Stimulated activated CD8-positive, alpha-beta memory T cell treated with anti-CD3 and anti-CD28 coated beads, Interleukin-2, amount 100 ng/mL, for 1 hour (primary cell): ENCODE results near the gene CDH23.
"Not testable (repeated sequence)": the region's sequence is repeated elsewhere in the genome, so short reads cannot be mapped to it uniquely, and the experiment has no call there.

ENCODE experiments used
- DNase-seq, 2 donors: peaks; one replicate each; pipeline ENCODE4 v3.0.0-alpha.2; 2020; ENCODE audit warnings: low read depth in 2 of 2

CDH23 gene

GRCh38 chr10:71396711-71397295 is at the start of gene CDH23:
Gene CDH23, plus strand, starts transcription at chr10:71396920. Its CDS starts 42,912 bp downstream, at chr10:71439832.
- DNase-seq, result no peak

DNA sequence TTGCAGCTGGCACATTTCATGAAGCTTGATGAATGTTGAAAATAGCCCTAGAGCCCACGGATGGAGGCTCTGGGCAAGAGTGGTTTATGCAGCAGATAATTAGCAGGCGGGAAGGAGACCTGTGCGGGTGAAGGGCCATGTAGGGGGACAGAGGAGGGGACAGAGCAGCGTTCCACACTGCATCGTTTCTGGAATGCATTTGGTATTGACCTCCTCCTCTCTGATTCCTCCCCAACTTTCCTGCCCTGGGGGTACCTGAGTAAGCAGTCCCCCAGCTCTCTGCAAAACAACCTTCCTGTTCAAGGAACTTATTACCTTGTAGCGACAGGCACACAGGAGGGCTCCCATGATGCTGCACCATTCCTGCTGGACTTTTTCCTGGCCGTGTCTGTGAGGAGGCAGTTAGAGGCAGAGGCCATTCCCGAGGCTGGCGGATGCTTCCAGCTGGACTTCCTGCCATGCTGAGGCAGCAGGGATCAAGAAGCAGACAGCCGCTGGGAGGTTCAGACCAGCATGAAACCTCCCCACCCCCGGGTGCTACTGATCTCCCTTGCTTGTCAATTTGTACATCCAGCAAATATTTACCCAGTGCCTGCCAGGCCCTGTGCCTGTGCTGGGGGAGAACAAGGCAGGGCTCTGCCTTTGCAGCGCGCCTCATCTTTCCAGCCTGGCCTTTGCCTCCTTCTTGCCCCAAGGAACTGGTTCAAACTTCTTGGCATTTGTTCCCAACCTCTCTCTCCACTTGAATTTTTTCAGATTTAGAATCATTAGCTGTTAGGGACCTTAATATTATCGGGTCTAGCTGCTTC is 48.9 kb upstream of the CDH23 start:
- DNase-seq, result no peak

DNA sequence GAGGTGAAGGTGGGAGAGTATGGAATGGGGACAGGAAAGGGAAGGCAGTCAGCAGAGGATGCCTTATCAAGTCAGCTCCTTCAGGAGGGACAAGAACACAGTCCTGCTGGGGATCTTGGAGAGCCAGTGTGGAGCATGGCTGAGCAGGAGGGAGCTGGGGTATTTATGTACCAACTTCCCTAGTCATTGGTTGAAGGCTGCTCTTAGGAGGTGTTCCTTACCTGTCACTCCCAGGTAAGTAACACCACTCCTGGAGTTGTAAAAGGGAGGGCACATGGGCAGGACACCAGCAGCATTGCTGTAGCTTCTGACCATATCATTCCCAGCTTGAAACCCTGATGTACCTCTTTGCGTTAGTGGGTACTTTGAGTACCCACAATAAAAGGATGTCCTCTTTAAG is 47.9 kb upstream of the CDH23 start:
- DNase-seq, result no peak

DNA sequence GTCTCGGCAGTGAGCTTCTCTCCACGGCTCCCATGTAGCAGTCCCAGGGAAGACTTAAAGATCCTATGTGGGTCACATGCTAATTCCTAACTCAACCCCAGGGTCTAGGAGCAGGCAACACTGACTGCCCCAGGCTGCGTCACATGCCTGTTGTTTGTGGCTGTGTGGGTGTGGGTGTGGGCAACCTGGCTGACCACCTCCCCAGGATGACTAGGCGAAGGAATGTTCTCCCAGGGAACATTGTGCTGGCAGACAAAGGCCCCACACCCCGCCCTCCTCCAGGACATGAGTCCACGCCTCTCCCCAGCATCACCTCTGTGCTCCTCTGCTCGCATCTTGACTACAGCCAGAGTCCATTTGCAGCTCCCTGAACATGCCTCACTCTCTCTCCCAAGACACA is 47.3 kb upstream of the CDH23 start:
- DNase-seq, result no peak

DNA sequence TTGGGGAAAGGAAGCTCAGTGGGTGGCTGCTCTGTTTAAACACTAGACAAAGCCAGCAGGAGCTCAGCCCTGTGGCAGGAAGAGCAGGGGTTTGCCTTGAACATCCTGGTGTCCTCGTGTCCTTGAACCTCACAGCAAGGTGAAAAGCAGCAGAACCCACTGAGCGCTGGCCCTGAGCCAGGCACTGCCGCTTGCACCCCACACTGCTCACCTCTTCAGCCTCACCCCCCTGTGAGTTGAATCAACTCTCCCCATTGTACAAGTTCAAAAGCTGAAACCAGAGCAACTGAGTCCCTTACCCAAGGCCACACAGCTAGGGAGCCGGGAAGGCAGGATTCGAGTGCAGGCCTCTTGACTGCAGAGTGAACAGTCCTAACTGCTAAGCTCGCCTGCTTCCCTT is 45.6 kb upstream of the CDH23 start:
- no peak for DNase-seq

DNA sequence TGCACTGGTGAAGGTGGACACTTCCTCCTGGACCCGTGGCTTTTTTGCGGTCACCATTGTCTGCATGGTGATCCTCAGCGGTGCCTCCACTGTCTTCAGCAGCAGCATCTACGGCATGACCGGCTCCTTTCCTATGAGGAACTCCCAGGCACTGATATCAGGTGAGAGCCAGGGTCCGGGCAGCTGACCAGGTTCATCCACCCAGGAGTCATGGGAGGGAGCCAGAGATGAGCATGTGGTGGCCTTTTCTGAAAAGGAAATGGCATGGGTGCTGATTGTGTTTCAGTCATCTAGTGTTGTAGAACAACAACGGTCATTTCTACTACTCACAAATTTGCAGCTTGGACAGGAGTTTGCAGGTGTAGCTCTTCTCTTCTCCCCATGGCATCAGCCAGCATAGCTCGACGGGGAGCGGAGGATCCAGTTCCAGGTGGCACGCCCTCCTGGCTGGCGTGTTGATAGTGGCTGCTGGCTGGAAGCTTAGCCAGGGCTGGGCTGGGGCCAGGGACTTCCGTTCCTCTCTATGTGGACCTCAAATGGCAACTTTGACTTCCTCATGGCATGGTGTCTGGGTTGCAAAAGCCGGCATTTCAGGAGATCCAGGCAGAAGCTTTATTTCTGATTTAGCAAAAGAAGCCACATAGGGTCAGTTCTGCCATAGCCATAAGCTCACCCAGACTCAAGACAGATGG is 44.9 kb upstream of the CDH23 start:
- no peak for DNase-seq

GRCh38 chr10:71353639-71354038 is 43.1 kb upstream of the CDH23 start:
- no peak for DNase-seq

GRCh38 chr10:71354776-71355175 is 41.9 kb upstream of the CDH23 start:
- no peak for DNase-seq

DNA sequence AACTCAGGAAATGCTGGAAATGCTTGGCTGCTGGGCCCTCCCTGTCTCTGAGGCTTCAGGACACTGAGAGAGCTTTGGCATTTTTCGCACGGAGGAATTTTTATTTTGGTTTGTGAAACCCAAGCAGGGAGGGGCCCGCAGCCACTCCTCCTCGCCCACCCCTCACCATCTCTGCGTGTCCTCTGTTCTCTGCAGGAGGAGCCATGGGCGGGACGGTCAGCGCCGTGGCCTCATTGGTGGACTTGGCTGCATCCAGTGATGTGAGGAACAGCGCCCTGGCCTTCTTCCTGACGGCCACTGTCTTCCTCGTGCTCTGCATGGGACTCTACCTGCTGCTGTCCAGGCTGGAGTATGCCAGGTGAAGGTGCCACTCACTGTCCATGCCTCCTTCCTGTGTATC is 40.8 kb upstream of the CDH23 start:
- DNase-seq, result no peak

DNA sequence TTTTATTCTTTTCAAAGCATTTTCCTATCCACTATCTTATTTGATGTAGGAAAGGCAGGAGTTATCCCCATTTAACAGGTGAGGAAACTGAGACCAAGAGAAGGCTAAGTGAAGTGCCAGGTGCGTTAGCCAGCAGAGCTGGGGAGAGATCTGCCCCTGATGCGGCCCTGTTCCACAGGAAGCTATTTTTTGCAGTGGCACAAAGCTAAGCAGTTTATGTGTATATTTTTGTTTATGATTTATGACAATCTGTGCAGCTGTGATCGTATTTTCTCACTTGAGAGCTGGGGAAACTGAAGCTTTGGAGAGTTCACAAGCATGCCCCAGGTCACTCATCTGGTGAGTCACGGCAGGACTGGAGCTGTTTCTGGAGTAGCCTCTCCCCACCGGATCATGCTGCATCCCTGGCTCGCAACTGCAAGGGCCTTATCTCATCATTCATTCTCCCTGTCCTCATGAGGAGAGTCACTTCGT is 38.9 kb upstream of the CDH23 start:
- DNase-seq, result no peak

DNA sequence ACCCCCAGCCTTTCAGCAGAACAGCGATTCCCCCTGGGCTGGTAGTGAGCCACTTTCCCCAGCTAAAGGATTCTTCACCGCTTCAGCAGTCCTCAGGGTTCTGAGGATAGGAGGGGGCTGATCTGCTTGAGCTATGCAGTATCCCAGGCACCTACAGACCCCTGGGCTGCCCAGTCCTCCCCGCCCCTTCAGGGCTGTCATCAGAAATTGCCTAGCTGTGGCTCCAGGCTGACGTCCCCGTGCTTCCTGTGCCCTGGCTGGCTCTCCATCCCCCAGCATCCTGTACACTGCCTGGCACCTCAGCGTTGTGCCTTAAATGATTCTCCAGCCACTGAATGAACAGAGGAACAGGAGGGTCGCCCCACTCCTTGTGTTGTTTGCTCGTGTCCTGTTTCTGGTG is 38.4 kb upstream of the CDH23 start:
- DNase-seq, result no peak

DNA sequence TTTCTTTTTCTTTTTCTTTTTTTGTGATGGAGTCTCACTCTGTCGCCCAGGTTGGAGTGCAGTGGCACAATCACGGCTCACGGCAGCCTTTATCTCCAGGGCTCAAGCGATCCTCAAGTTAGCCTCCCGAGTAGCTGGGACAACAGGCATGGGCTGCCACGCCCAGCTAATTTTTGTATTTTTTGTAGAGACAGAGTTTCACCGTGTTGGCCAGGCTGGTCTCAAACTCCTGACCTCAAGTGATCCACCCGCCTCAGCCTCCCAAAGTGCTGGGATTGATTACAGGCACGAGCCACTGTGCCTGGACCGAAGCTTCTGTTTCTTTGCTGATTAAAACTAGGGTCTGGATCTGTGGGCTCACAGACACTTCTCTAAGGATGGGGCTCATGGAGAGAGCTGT is 37.8 kb upstream of the CDH23 start:
- DNase-seq, result not testable (repeated sequence)

DNA sequence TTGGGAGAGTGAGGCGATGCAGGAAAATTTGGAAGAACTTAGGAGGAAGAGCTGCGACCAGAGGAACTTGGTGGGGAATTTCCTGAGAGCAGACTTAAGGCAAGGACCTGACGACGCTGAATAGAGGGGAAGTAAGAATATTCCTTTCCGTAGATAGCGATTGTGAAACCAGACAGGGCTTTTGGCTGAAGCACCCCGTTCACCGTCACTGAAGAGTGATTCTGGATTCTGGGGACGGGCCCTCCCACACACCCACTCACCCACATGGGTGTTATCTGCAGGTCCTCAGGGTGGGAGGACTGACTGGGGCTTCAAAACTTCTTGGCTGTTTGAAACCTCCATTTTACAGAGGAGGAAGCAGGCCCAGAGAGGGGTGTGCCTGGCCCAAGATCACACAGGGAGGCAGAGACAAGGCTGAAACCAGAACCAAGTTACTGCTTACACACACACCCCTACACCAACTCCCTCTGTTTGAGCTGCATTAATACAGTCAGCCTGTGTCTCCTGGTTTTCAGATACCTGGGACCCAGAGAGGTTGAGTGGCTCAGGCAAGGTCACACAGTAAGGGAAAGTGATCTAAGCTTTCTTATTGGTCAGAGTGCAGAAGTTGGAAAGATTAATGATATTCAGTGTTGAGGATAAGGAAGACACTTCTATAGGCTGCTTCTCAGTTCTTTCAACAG is 37.2 kb upstream of the CDH23 start:
- DNase-seq, result no peak

GRCh38 chr10:71360735-71361134 is 36.0 kb upstream of the CDH23 start:
- DNase-seq, result no peak

- DNase-seq, result no peak
Observed at GRCh38 chr10:71361581-71361980, 35.1 kb upstream of the CDH23 start.

- no peak for DNase-seq
Observed at GRCh38 chr10:71362141-71362540, 34.6 kb upstream of the CDH23 start.

GRCh38 chr10:71363936-71364335 is 32.8 kb upstream of the CDH23 start:
- DNase-seq, result no peak

GRCh38 chr10:71365366-71365765 is 31.4 kb upstream of the CDH23 start:
- DNase-seq, result no peak

- no peak for DNase-seq
Observed at GRCh38 chr10:71366690-71367089, 30.0 kb upstream of the CDH23 start.

GRCh38 chr10:71367271-71367670 is 29.4 kb upstream of the CDH23 start:
- DNase-seq, result no peak

DNA sequence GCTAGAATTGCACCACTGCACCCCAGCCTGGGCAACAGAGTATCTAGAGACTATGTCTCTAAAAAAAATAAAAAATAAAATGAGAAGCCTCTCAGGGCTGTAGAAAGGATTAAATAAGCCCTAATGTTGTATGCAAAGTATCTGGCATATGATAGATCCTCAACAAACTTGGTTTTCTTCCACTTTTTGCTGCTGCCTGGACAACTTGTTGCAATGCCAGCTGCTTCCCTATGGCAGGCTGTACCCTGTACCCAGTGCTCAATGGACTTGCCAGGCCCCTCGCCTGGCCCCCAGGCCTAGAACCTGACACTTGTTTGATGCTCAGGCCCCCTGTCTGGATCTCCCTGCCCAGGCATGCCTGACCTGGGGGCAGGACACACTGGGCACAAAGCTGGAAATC is 28.5 kb upstream of the CDH23 start:
- no peak for DNase-seq

DNA sequence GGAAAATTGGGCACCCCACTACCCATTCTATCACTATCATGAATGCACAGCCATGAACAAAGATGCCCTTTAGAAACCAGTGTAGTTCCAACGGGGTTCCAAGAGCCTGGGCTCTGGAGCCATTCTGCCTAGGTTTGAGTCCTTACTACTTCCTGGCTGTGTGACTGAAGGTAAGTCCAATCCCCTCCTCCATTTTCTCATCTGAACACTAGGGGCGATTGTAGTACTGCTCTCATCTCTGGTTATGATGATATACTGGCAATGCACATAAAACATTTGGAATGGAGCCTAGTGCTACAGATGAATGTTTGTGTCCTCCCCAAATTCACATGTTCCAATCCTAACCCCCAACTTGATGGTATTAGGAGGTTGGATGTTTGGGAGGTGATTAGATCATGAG is 28.1 kb upstream of the CDH23 start:
- DNase-seq, result no peak
